H1 (cell line): Measurements from ENCODE around the gene CYB5R2. TPM values are rescaled to one million over a fixed set of nuclear protein-coding genes. Genes with fewer than 3 reads are reported as not detected.

Source experiments
- CTCF ChIA-PET: fragments of 300-600 bp; sonication (Branson Sonifier 250); formaldehyde crosslinking; loops from one replicate; lab custom pipeline; 2021; ENCODE audit not compliant: partially characterized antibody; lab: Charles Lee
- POLR2A ChIA-PET: fragments of 300-600 bp; sonication (Branson Sonifier 250); formaldehyde crosslinking; loops from one replicate; lab custom pipeline; 2021; ENCODE audit warnings: inconsistent platforms; ENCODE audit not compliant: partially characterized antibody; lab: Charles Lee
- DNase-seq, 2 experiments: peaks; one replicate each; pipeline versions ENCODE4 v3.0.0 to v3.0.0-alpha.2; 2010 to 2022; ENCODE audit warnings: low spot score in 2 of 2, low read depth in 1 of 2, mixed read lengths in 1 of 2
- FAIRE-seq: peaks from 2 replicates; lab custom pipeline; 2011; peaks lifted over from hg19 to GRCh38; lab: Jason Lieb, UNC
- H2AFZ ChIP-seq: 2 replicates; pipeline ENCODE4 v1.8.1; 2012; ENCODE audit warnings: low read length, inconsistent platforms
- H2AK5ac ChIP-seq: 2 replicates; pipeline ENCODE4 v1.6.1; 2013; ENCODE audit warnings: low read depth, low read length
- H2BK120ac ChIP-seq: replicated peaks from 2 replicates; pipeline ENCODE3; 2013; ENCODE audit warnings: low read depth, low read length, inconsistent platforms
- H2BK12ac ChIP-seq: 2 replicates; pipeline ENCODE4 v1.6.1; 2013; ENCODE audit warnings: low read depth, low read length
- H2BK15ac ChIP-seq: 2 replicates; pipeline ENCODE4 v1.6.1; 2013; ENCODE audit warnings: low read length
- H2BK20ac ChIP-seq: 2 replicates; pipeline ENCODE4 v1.6.1; 2013; ENCODE audit warnings: low read length
- H2BK5ac ChIP-seq: 2 replicates; pipeline ENCODE4 v1.6.1; 2013; ENCODE audit warnings: low read depth, low read length
- H3K14ac ChIP-seq: 2 replicates; pipeline ENCODE4 v1.6.1; 2013; ENCODE audit warnings: inconsistent platforms; ENCODE audit not compliant: insufficient read length
- H3K18ac ChIP-seq: 2 replicates; pipeline ENCODE4 v1.6.1; 2013; ENCODE audit warnings: low read length; ENCODE audit errors: extremely low read depth
- H3K23ac ChIP-seq: 2 replicates; pipeline ENCODE4 v1.6.1; 2013; ENCODE audit warnings: inconsistent platforms; ENCODE audit not compliant: insufficient read length
- H3K23me2 ChIP-seq: 2 replicates; pipeline ENCODE4 v1.6.1; 2013; ENCODE audit warnings: low read depth, low read length
- H3K27ac ChIP-seq: 2 replicates; pipeline ENCODE4 v1.6.1; 2011; ENCODE audit warnings: low read depth, low read length, inconsistent platforms
- H3K27me3 ChIP-seq, 4 experiments: replicated peaks in 1 of 4; 1 replicate in 1 of 4; 2 replicates in 3 of 4; pipeline versions ENCODE4 v1.6.1 to v1.8.1; 2011 to 2013; ENCODE audit warnings: low read length in 3 of 4, mild to moderate bottlenecking in 3 of 4, inconsistent platforms in 2 of 4, mixed read lengths in 2 of 4, moderate library complexity in 1 of 4; ENCODE audit not compliant: control insufficient read depth in 3 of 4, insufficient read depth in 3 of 4; ENCODE audit errors: extremely low read depth in 1 of 4
- H3K36me3 ChIP-seq, 4 experiments: 2 replicates each; pipeline versions ENCODE4 v1.6.1 to v1.8.1; 2011 to 2013; ENCODE audit warnings: mild to moderate bottlenecking in 4 of 4, low read length in 3 of 4, moderate library complexity in 2 of 4, control low read depth in 1 of 4, inconsistent platforms in 1 of 4; ENCODE audit not compliant: insufficient read depth in 4 of 4, control insufficient read depth in 2 of 4
- H3K4ac ChIP-seq: replicated peaks from 2 replicates; pipeline ENCODE3; 2013; ENCODE audit warnings: low read length, low read depth, mixed read lengths, inconsistent platforms; ENCODE audit not compliant: insufficient read length
- H3K4me1 ChIP-seq, 4 experiments: replicated peaks in 1 of 4; 1 replicate in 1 of 4; 2 replicates in 3 of 4; pipeline versions ENCODE4 v1.6.1 to v1.8.1; 2011 to 2013; ENCODE audit warnings: low read length in 3 of 4, inconsistent platforms in 2 of 4, mixed read lengths in 1 of 4; ENCODE audit not compliant: insufficient read depth in 4 of 4, control insufficient read depth in 3 of 4
- H3K4me2 ChIP-seq, 2 experiments: 2 replicates each; pipeline versions ENCODE4 v1.6.1 to v1.8.1; 2011 to 2013; ENCODE audit warnings: low read depth in 2 of 2, low read length in 2 of 2, control low read depth in 1 of 2, inconsistent platforms in 1 of 2, mild to moderate bottlenecking in 1 of 2; ENCODE audit not compliant: insufficient read depth in 1 of 2
- H3K4me3 ChIP-seq, 4 experiments: fragments of 200-600, 300-600 bp in 1 of 4; sonication (generic), shearing (Covaris generic), sonication (Bioruptor Twin) in 1 of 4; 2 replicates each; pipeline versions ENCODE4 v1.5.1 to v1.8.1; 2011 to 2016; ENCODE audit warnings: low read length in 4 of 4, low read depth in 3 of 4, control low read depth in 2 of 4, inconsistent platforms in 2 of 4, mild to moderate bottlenecking in 2 of 4, mixed read lengths in 1 of 4, moderate library complexity in 1 of 4; ENCODE audit not compliant: insufficient read depth in 2 of 4; ENCODE audit errors: extremely low read depth in 1 of 4
- H3K56ac ChIP-seq: replicated peaks from 2 replicates; pipeline ENCODE3; 2013; ENCODE audit warnings: low read depth, mild to moderate bottlenecking, mixed read lengths, low read length, inconsistent platforms; ENCODE audit not compliant: insufficient read length
- H3K79me1 ChIP-seq: 2 replicates; pipeline ENCODE4 v1.6.1; 2013; ENCODE audit warnings: low read depth, low read length, control low read depth
- H3K79me2 ChIP-seq, 2 experiments: 2 replicates each; pipeline versions ENCODE4 v1.6.1 to v1.8.1; 2012 to 2013; ENCODE audit warnings: low read length in 2 of 2, mild to moderate bottlenecking in 2 of 2, inconsistent platforms in 1 of 2; ENCODE audit not compliant: insufficient read depth in 2 of 2, control insufficient read depth in 1 of 2
- H3K9ac ChIP-seq, 4 experiments: replicated peaks in 1 of 4; 1 replicate in 1 of 4; 2 replicates in 3 of 4; pipeline versions ENCODE4 v1.6.1 to v1.8.1; 2011 to 2013; ENCODE audit warnings: low read depth in 3 of 4, low read length in 3 of 4, control low read depth in 2 of 4, mild to moderate bottlenecking in 2 of 4, moderate library complexity in 2 of 4, inconsistent platforms in 1 of 4; ENCODE audit errors: extremely low read depth in 1 of 4
- H3K9me3 ChIP-seq, 2 experiments: 2 replicates each; pipeline versions ENCODE4 v1.6.1 to v1.8.1; 2012 to 2013; ENCODE audit warnings: mild to moderate bottlenecking in 2 of 2, moderate library complexity in 2 of 2, control low read depth in 1 of 2, inconsistent platforms in 1 of 2, low read depth in 1 of 2, low read length in 1 of 2, mixed read lengths in 1 of 2; ENCODE audit not compliant: insufficient read depth in 2 of 2
- H4K20me1 ChIP-seq, 2 experiments: replicated peaks in 1 of 2; 2 replicates each; pipeline versions ENCODE3 to v1.8.1; 2011 to 2013; ENCODE audit warnings: inconsistent platforms in 2 of 2, low read length in 2 of 2, mild to moderate bottlenecking in 1 of 2; ENCODE audit not compliant: insufficient read depth in 2 of 2, control insufficient read depth in 1 of 2
- H4K5ac ChIP-seq: 2 replicates; pipeline ENCODE4 v1.6.1; 2013; ENCODE audit warnings: low read length, low read depth, mixed read lengths, inconsistent platforms; ENCODE audit not compliant: insufficient read length
- H4K8ac ChIP-seq: 2 replicates; pipeline ENCODE4 v1.8.0; 2013; ENCODE audit warnings: mild to moderate bottlenecking, moderate library complexity, low read length, inconsistent platforms; ENCODE audit not compliant: insufficient read depth; ENCODE audit errors: extremely low read depth
- H4K91ac ChIP-seq: replicated peaks from 2 replicates; pipeline ENCODE3; 2013; ENCODE audit warnings: low read length, mixed read lengths, inconsistent platforms; ENCODE audit not compliant: insufficient read length
- ASH2L ChIP-seq: fragments of 200-600, 300-600 bp; sonication (generic); IDR thresholded peaks from one replicate; pipeline ENCODE4 v1.7.1; 2017; ENCODE audit warnings: low read length
- CBX5 ChIP-seq: fragments of 300-800, 300-1000 bp; sonication (generic); IDR thresholded peaks from 2 replicates; pipeline ENCODE4 v1.7.1; 2016; ENCODE audit warnings: antibody characterized with exemption, low read length, low read depth
- CBX8 ChIP-seq: fragments of 300-800, 300-1000 bp; sonication (generic); IDR thresholded peaks from 2 replicates; pipeline ENCODE4 v1.7.1; 2016; ENCODE audit warnings: low read depth, low read length, borderline replicate concordance
- EP300 ChIP-seq, 2 experiments: IDR thresholded peaks; 1 replicate in 1 of 2; 2 replicates in 1 of 2; pipeline ENCODE4 v1.6.1; 2011 to 2012; ENCODE audit warnings: low read depth in 2 of 2, low read length in 2 of 2, mild to moderate bottlenecking in 2 of 2, borderline replicate concordance in 1 of 2, inconsistent platforms in 1 of 2, moderate library complexity in 1 of 2
- FOSL1 ChIP-seq: IDR thresholded peaks from 2 replicates; pipeline ENCODE4 v1.6.1; 2011; ENCODE audit warnings: mild to moderate bottlenecking, low read depth, low read length, moderate library complexity; ENCODE audit not compliant: insufficient read depth
- JUND ChIP-seq: IDR thresholded peaks from 2 replicates; pipeline ENCODE4 v1.6.1; 2011; ENCODE audit warnings: mild to moderate bottlenecking, improper control_type of control experiment, low read length
- NANOG ChIP-seq: IDR thresholded peaks from 2 replicates; pipeline ENCODE4 v1.6.1; 2011; ENCODE audit warnings: low read length, low read depth, mild to moderate bottlenecking, inconsistent platforms; ENCODE audit not compliant: insufficient read depth, poor library complexity, severe bottlenecking
- NRF1 ChIP-seq: IDR thresholded peaks from 2 replicates; pipeline ENCODE4 v1.6.1; 2011; ENCODE audit warnings: mild to moderate bottlenecking, low read depth, low read length, improper control_type of control experiment
- POU5F1 ChIP-seq: IDR thresholded peaks from 2 replicates; pipeline ENCODE4 v1.6.1; 2011; ENCODE audit warnings: low read depth, mild to moderate bottlenecking, low read length, moderate library complexity
- SAP30 ChIP-seq: fragments of 300-600 bp; sonication (generic); IDR thresholded peaks from 2 replicates; pipeline ENCODE4 v1.7.1; 2012; ENCODE audit warnings: low read length, moderate library complexity, mild to moderate bottlenecking, inconsistent platforms; ENCODE audit not compliant: insufficient read depth, insufficient replicate concordance
- TAF1 ChIP-seq: IDR thresholded peaks from 2 replicates; pipeline ENCODE4 v1.6.1; 2011; ENCODE audit warnings: mild to moderate bottlenecking, low read depth, low read length
- WGBS, 2 experiments: shearing (Covaris generic) in 1 of 2; methylation state at CpG; one replicate each; pipeline versions ENCODE4 v1.1.6 to v1.1.7; 2013 to 2015; ENCODE audit warnings: low lambda C conversion rate in 2 of 2, mixed read lengths in 2 of 2, inconsistent platforms in 1 of 2, low coverage in 1 of 2, missing lambda C conversion rate in 1 of 2; ENCODE audit not compliant: insufficient replicate concordance in 2 of 2, insufficient coverage in 1 of 2, insufficient read length in 1 of 2; ENCODE audit errors: extremely low coverage in 1 of 2, missing lambda C conversion rate in 1 of 2; 5-methylcytosine and 5-hydroxymethylcytosine counted together
- polyA plus RNA-seq, 7 experiments: library from polyadenylated mRNA; depleted of rRNA in 3 of 7; stranded (reverse) in 5 of 7; unstranded in 2 of 7; fragments of >200 nt in 5 of 7; fragments of 200-250 nt in 2 of 7; gene quantifications; 1 replicate in 5 of 7; 2 replicates in 1 of 7; 4 replicates in 1 of 7; pipeline versions ENCODE4 v1.2.1 to v1.2.3, GENCODE V29; 2011 to 2013; ENCODE audit warnings: missing spikeins in 2 of 7, mixed read lengths in 2 of 7
- total RNA-seq: library from RNA; stranded (reverse); fragmentation: NEBNext Ultra II Directional; extraction: Animal tissue kit (Norgen Biotek cat#: 25700); gene quantifications from 2 replicates; pipeline ENCODE4 v1.2.1, GENCODE V29; 2021

CYB5R2 gene
- total and polyA plus RNA-seq, 2 of the 8 experiments (the other 6 are each of a cell fraction or from before 2014, with no cell fraction given): 53.0 to 55.9 TPM

DNA sequence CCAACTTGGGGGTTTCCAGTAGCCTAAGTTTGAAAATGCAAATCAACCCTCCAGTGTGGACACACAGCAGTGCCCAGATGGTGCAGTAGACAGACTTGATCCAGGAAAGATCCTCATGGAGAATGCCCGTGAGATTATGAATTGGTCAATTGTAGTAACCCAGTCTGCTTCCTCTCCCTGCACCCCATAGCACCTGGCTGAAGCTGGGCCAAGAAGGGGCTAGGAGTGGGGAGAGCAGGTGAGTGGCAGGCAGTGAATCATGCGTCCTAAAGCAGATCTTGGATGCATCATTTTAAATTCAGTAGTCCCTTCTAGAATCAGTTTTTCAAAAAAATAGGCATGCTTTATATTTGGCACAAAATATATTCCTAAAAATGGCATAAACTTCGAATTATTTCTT is 52.2 kb downstream of the CYB5R2 start:
- Histone ChIP-seq H3K4me1 (peaks cover 0 to 9% (median 5%) of the 10 kb centered on the region in 4 experiments; a peak in 4 of 7 replicates), H3K79me2 (no peaks in the 10 kb centered on the region), H4K5ac (no peak overlapping the region), H2BK120ac (no peak overlapping the region), H3K4ac (no peak overlapping the region), H3K9ac (no peak overlapping the region; a peak in 1 of 7 replicates), H3K18ac (0 out of 2 replicates have a peak overlapping the region, but pooled peaks have one; percentile 39), H3K23ac (no peak overlapping the region), H2BK12ac (no peak overlapping the region), H2AK5ac (no peak overlapping the region), H2BK5ac (peak overlapping the region; percentile 16; the same call in 1 of the 2 replicates), H3K23me2 (no peaks in the 10 kb centered on the region), H4K8ac (no peak overlapping the region), H3K27ac (no peak overlapping the region), H3K4me2 (no peak overlapping the region), H3K36me3 (no peaks in the 10 kb centered on the region), H3K14ac (no peak overlapping the region), H3K4me3 (no peak overlapping the region), H3K27me3 (no peaks in the 10 kb centered on the region), H2BK20ac (no peak overlapping the region), H3K79me1 (no peaks in the 10 kb centered on the region), H3K9me3 (no peaks in the 10 kb centered on the region), H4K20me1 (no peaks in the 10 kb centered on the region), H3K56ac (no peak overlapping the region), H2BK15ac (no peak overlapping the region), H2AFZ (no peak overlapping the region), H4K91ac (no peak overlapping the region)
- WGBS, 2 experiments: 65% methylated on average over 3 of the region's 3 CpGs; no CpG with 5 or more reads in 1 of the 2 experiments
- no peak for TF ChIP-seq TAF1
- TF ChIP-seq POU5F1: no peak
- no peak for TF ChIP-seq NANOG
- no peak for TF ChIP-seq JUND
- no peak for TF ChIP-seq EP300 (IDR thresholded peaks at IDR 0.05; ENCODE audit: borderline replicate concordance in 1 of 2, low read depth in 2 of 2, low read length in 2 of 2)
- no peak for TF ChIP-seq CBX8
- no peak for TF ChIP-seq FOSL1
- no peak for TF ChIP-seq ASH2L
- no peak for TF ChIP-seq SAP30
- TF ChIP-seq NRF1: no peak
- no peak for TF ChIP-seq CBX5
- ChIA-PET CTCF (interaction anchor here (1.1 to 3.3 kb wide), 6 partner anchors 9 to 49 kb away, joined by 3 to 13 read pairs (median 4); no protein-coding TSS in a partner anchor), POLR2A (interaction anchor here (0.7 to 1.2 kb wide), 2 partner anchors 19 to 159 kb away, joined by 3 read pairs; no protein-coding TSS in a partner anchor)
- no peak for DNase-seq
- FAIRE-seq: no peak
